HepG2 (cell line): ENCODE measurements around the gene RPS19. TPM values are rescaled to one million over a fixed set of nuclear protein-coding genes. Genes with fewer than 3 reads are reported as not detected.

ENCODE experiments used
- ATAC-seq: fragments of 200-7000 bp; cut with Tn5 transposase; 3 replicates; pipeline ENCODE4 v1.9.1; 2020; ENCODE audit warnings: mild to moderate bottlenecking, moderate library complexity
- BruUV-seq: library from RNA; stranded (reverse); fragments of 400-500 nt; replicated peaks from 2 replicates; lab custom pipeline; 2021; lab: Mats Ljungman, UMichigan
- CTCF ChIA-PET: fragments of 300-600 bp; formaldehyde crosslinking; extraction: SDS; loops from one replicate; lab custom pipeline; 2021; ENCODE audit warnings: low total read pairs, inconsistent platforms, low intra/inter-chr PET ratio; lab: Yijun Ruan, JAX
- POLR2A ChIA-PET: fragments of 350-600 bp; sonication (Branson Sonifier 250); formaldehyde crosslinking; loops from one replicate; lab custom pipeline; 2020; ENCODE audit warnings: antibody characterized with exemption, inconsistent platforms; lab: Yijun Ruan, JAX
- DNase-seq: peaks from one replicate; pipeline ENCODE4 v3.0.0-alpha.2; 2015; ENCODE audit warnings: low spot score
- FAIRE-seq: peaks from 3 replicates; lab custom pipeline; 2011; peaks lifted over from hg19 to GRCh38; lab: Jason Lieb, UNC
- H2AFZ ChIP-seq: one replicate; pipeline ENCODE4 v1.6.1; 2011; ENCODE audit warnings: low read length, inconsistent platforms
- H3K27ac ChIP-seq: fragments of 300-600 bp; 3 replicates; pipeline ENCODE4 v1.8.0; 2011; ENCODE audit warnings: mixed run types, mild to moderate bottlenecking, mixed read lengths, low read length, inconsistent platforms; ENCODE audit not compliant: insufficient read depth; ENCODE audit errors: extremely low read length
- H3K27me3 ChIP-seq, 2 experiments: fragments of 200-600 bp in 1 of 2; 2 replicates in 1 of 2; 3 replicates in 1 of 2; pipeline versions ENCODE4 v1.6.0 to v1.8.0; 2011; ENCODE audit warnings: low read length in 2 of 2, mild to moderate bottlenecking in 2 of 2, moderate library complexity in 2 of 2, inconsistent platforms in 1 of 2; ENCODE audit not compliant: insufficient read depth in 2 of 2, control insufficient read depth in 1 of 2
- H3K36me3 ChIP-seq, 2 experiments: fragments of 200-600 bp in 1 of 2; replicated peaks in 1 of 2; 2 replicates in 1 of 2; 3 replicates in 1 of 2; pipeline versions ENCODE4 v1.5.1 to v1.8.0; 2011; ENCODE audit warnings: low read length in 2 of 2, inconsistent platforms in 1 of 2; ENCODE audit not compliant: insufficient read depth in 2 of 2, control insufficient read depth in 1 of 2
- H3K4me1 ChIP-seq: 2 replicates; pipeline ENCODE4 v1.5.1; 2012; ENCODE audit warnings: low read length, inconsistent platforms; ENCODE audit not compliant: insufficient read depth
- H3K4me2 ChIP-seq: 2 replicates; pipeline ENCODE4 v1.6.0; 2011; ENCODE audit warnings: low read depth, low read length, inconsistent platforms
- H3K4me3 ChIP-seq, 3 experiments: fragments of 200-600 bp in 1 of 3; sonication (generic), shearing (Covaris generic) in 1 of 3; replicated peaks in 1 of 3; 2 replicates each; pipeline ENCODE4 v1.5.1; 2011 to 2016; ENCODE audit warnings: low read length in 3 of 3, inconsistent platforms in 2 of 3, low read depth in 2 of 3, mild to moderate bottlenecking in 2 of 3, control low read depth in 1 of 3, mixed read lengths in 1 of 3; ENCODE audit not compliant: insufficient read depth in 1 of 3
- H3K79me2 ChIP-seq: one replicate; pipeline ENCODE4 v1.6.1; 2011; ENCODE audit warnings: low read length, inconsistent platforms; ENCODE audit not compliant: insufficient read depth
- H3K9ac ChIP-seq: 2 replicates; pipeline ENCODE4 v1.6.0; 2011; ENCODE audit warnings: mild to moderate bottlenecking, low read depth, low read length, inconsistent platforms; ENCODE audit not compliant: insufficient read depth
- H3K9me3 ChIP-seq: 2 replicates; pipeline ENCODE4 v1.5.1; 2012; ENCODE audit warnings: mild to moderate bottlenecking, low read length
- H4K20me1 ChIP-seq: 2 replicates; pipeline ENCODE4 v1.6.0; 2011; ENCODE audit warnings: inconsistent platforms, mild to moderate bottlenecking, low read length, moderate library complexity; ENCODE audit not compliant: insufficient read depth
- ARID4A ChIP-seq: sonication (generic); formaldehyde crosslinking; IDR thresholded peaks from 2 replicates; pipeline ENCODE4 v1.5.0; 2020; ENCODE audit warnings: mild to moderate bottlenecking, missing genetic modification reagents, borderline replicate concordance
- BORCS8-MEF2B ChIP-seq: sonication (generic); formaldehyde crosslinking; IDR thresholded peaks from 2 replicates; pipeline ENCODE4 v1.8.0; 2022; ENCODE audit warnings: mild to moderate bottlenecking, missing genetic modification reagents
- DNMT1 ChIP-seq: sonication (generic); formaldehyde crosslinking; IDR thresholded peaks from 2 replicates; pipeline ENCODE4 v1.5.1; 2020; ENCODE audit warnings: mild to moderate bottlenecking, missing genetic modification reagents
- ELK4 ChIP-seq: sonication (generic); formaldehyde crosslinking; IDR thresholded peaks from 2 replicates; pipeline ENCODE4 v1.9.0; 2021; ENCODE audit warnings: missing genetic modification reagents, borderline replicate concordance
- FOXC1 ChIP-seq: sonication (generic); formaldehyde crosslinking; IDR thresholded peaks from 2 replicates; pipeline ENCODE4 v1.8.0; 2022; ENCODE audit warnings: mild to moderate bottlenecking, missing genetic modification reagents, borderline replicate concordance
- GZF1 ChIP-seq: sonication (generic); formaldehyde crosslinking; IDR thresholded peaks from 2 replicates; pipeline ENCODE4 v1.5.1; 2020; ENCODE audit warnings: mild to moderate bottlenecking, missing genetic modification reagents
- IRF2 ChIP-seq: IDR thresholded peaks from 2 replicates; pipeline ENCODE4 v1.6.1; 2018; ENCODE audit warnings: missing genetic modification reagents, missing compliant biosample characterization
- NAIF1 ChIP-seq: sonication (generic); formaldehyde crosslinking; IDR thresholded peaks from 2 replicates; pipeline ENCODE4 v1.5.0; 2020; ENCODE audit warnings: mild to moderate bottlenecking, missing genetic modification reagents, borderline replicate concordance
- NBN ChIP-seq: fragments of 450-650 bp; conservative IDR thresholded peaks from 2 replicates; pipeline ENCODE4 v1.6.1; 2017
- POLR2AphosphoS2 ChIP-seq: IDR thresholded peaks from 2 replicates; pipeline ENCODE4 v1.6.1; 2011; ENCODE audit warnings: low read depth, low read length, improper control_type of control experiment
- SOX5 ChIP-seq: IDR thresholded peaks from 2 replicates; pipeline ENCODE4 v1.6.1; 2016; ENCODE audit warnings: borderline replicate concordance
- SP140L ChIP-seq: sonication (generic); formaldehyde crosslinking; IDR thresholded peaks from 2 replicates; pipeline ENCODE4 v1.4.0; 2020; ENCODE audit warnings: missing genetic modification reagents, borderline replicate concordance
- SP5 ChIP-seq: IDR thresholded peaks from 2 replicates; pipeline ENCODE4 v1.6.1; 2016; ENCODE audit warnings: low read depth, borderline replicate concordance
- TBX3 ChIP-seq: fragments of 450-650 bp; IDR thresholded peaks from 2 replicates; pipeline ENCODE4 v1.6.1; 2017; ENCODE audit warnings: antibody characterized with exemption, mild to moderate bottlenecking, inconsistent platforms, borderline replicate concordance
- TFE3 ChIP-seq: IDR thresholded peaks from 2 replicates; pipeline ENCODE4 v1.6.1; 2016
- YEATS4 ChIP-seq: sonication (generic); formaldehyde crosslinking; IDR thresholded peaks from 2 replicates; pipeline ENCODE4 v1.4.0; 2020; ENCODE audit warnings: missing genetic modification reagents, borderline replicate concordance
- ZNF280B ChIP-seq: sonication (generic); formaldehyde crosslinking; IDR thresholded peaks from 2 replicates; pipeline ENCODE4 v1.5.0; 2020; ENCODE audit warnings: missing genetic modification reagents, mild to moderate bottlenecking, borderline replicate concordance
- WGBS: methylation state at CpG from one replicate; pipeline ENCODE4 v1.1.6; 2017; ENCODE audit warnings: low lambda C conversion rate; 5-methylcytosine and 5-hydroxymethylcytosine counted together
- in situ Hi-C: cut with HindIII; loops from 2 replicates; pipeline ENCODE4 v1.10.0; 2017; ENCODE audit warnings: low pct_unique_long_range_greater_than_20kb; ENCODE audit not compliant: extremely low pct_ligation_motif_present
- intact Hi-C: fragments of 100-400 bp; cut with micrococcal nuclease; formaldehyde crosslinking; loops from one replicate; pipeline ENCODE4 v1.10.0; 2022; ENCODE audit not compliant: unreplicated experiment
- polyA plus RNA-seq, 8 experiments: library from polyadenylated mRNA; depleted of rRNA in 3 of 8; stranded (reverse) in 7 of 8; unstranded in 1 of 8; fragments of >200 nt; fragmentation: Illumina TruSeq in 4 of 8; extraction: Trizol in 4 of 8; gene quantifications; 2 replicates each; pipeline versions ENCODE4 v1.2.1 to v1.2.3, GENCODE V29; 2011 to 2016; ENCODE audit warnings: low read depth in 4 of 8, missing spikeins in 1 of 8, mixed read lengths in 1 of 8; ENCODE audit not compliant: insufficient read depth in 1 of 8
- total RNA-seq, 5 experiments: library from RNA; depleted of rRNA; stranded (reverse); fragments of >200 nt; fragmentation: Illumina TruSeq; extraction: Trizol; gene quantifications; 2 replicates each; pipeline ENCODE4 v1.2.3, GENCODE V29; 2016; ENCODE audit warnings: low read depth in 1 of 5

Gene RPS19
- total and polyA plus RNA-seq, 2 of the 13 experiments (the other 11 are each of a cell fraction or from before 2014, with no cell fraction given), result 1,983 to 4,758 TPM

GRCh38 chr19:41811981-41812380 lies 48.1 kb upstream of the RPS19 start:
- H3K4me2 ChIP-seq, result no peak overlapping the region
- no TSS peak for BruUV-seq

More at GRCh38 chr19:41811981-41812380, 48.1 kb upstream of the RPS19 start:
- H3K4me1 ChIP-seq, result no peaks in the 10 kb centered on the region
- H3K36me3 ChIP-seq, result no peaks in the 10 kb centered on the region
- no peak for ATAC-seq
- no peak overlapping the region for H3K4me3 ChIP-seq
- no peaks in the 10 kb centered on the region for H3K79me2 ChIP-seq
- H2AFZ ChIP-seq, result no peak overlapping the region
- DNase-seq, result no peak
- peaks cover 2 to 4% of the 10 kb centered on the region in 2 experiments; a peak in 3 of 5 replicates for H3K27me3 ChIP-seq
- H3K9ac ChIP-seq, result no peak overlapping the region
- H3K9me3 ChIP-seq, result no peaks in the 10 kb centered on the region
- ChIA-PET CTCF (no interaction called here), POLR2A (no interaction called here)
- no peak for FAIRE-seq
- intact Hi-C loops (no loop called here), in situ Hi-C loops (no loop called here)
- H3K27ac ChIP-seq, result no peak overlapping the region
- TF ChIP-seq GZF1, result no peak
- no peak for TF ChIP-seq ELK4 (CRISPR knock-in tag)
- no peak for TF ChIP-seq SP140L (CRISPR knock-in tag)
- no peak for TF ChIP-seq NAIF1 (CRISPR knock-in tag)
- TF ChIP-seq TFE3 (CRISPR knock-in tag), result no peak
- TF ChIP-seq IRF2 (CRISPR knock-in tag), result no peak
- no peak for TF ChIP-seq POLR2AphosphoS2
- TF ChIP-seq ZNF280B (CRISPR knock-in tag), result no peak
- TF ChIP-seq NBN, result no peak
- TF ChIP-seq BORCS8-MEF2B (CRISPR knock-in tag), result no peak
- no peak for TF ChIP-seq FOXC1
- no peak for TF ChIP-seq SP5 (CRISPR knock-in tag)
- no peak for TF ChIP-seq DNMT1 (CRISPR knock-in tag)
- TF ChIP-seq YEATS4, result no peak
- no peak for TF ChIP-seq ARID4A (CRISPR knock-in tag)
- no peak for TF ChIP-seq TBX3
- TF ChIP-seq SOX5, result no peak
- H4K20me1 ChIP-seq, result no peaks in the 10 kb centered on the region
- 0% methylated on average over 3 of the region's 3 CpGs for WGBS
